MCF 10A (cell line): ENCODE results near the gene SYT6. TPM values are rescaled to one million over a fixed set of nuclear protein-coding genes. Genes with fewer than 3 reads are reported as not detected.
A peak's percentile ranks its signal among the peaks of the same experiment; 100 is the strongest.

Experiments used
- BruUV-seq: library from RNA; stranded (reverse); fragments of 400-500 nt; replicated peaks from 2 replicates; lab custom pipeline; 2021; lab: Mats Ljungman, UMichigan
- CTCF ChIA-PET: fragments of 300-600 bp; sonication (Branson Sonifier 250); formaldehyde crosslinking; extraction: SDS; loops from one replicate; lab custom pipeline; 2021; ENCODE audit warnings: antibody characterized with exemption, inconsistent platforms; lab: Yijun Ruan, JAX
- POLR2A ChIA-PET: fragments of 300-600, 350-650 bp; sonication (Branson Sonifier 250); formaldehyde crosslinking; extraction: SDS; loops from one replicate; lab custom pipeline; 2020; ENCODE audit warnings: antibody characterized with exemption, inconsistent platforms; lab: Yijun Ruan, JAX
- DNase-seq: peaks from one replicate; pipeline ENCODE4 v3.0.0-alpha.2; 2018; ENCODE audit not compliant: unreplicated experiment
- H3K27ac Mint-ChIP-seq: one replicate; pipeline ENCODE4 v1.8.0; 2022; ENCODE audit warnings: mild to moderate bottlenecking, low read depth, mixed read lengths; ENCODE audit not compliant: unreplicated experiment
- H3K27me3 Mint-ChIP-seq: one replicate; pipeline ENCODE4 v1.8.0; 2022; ENCODE audit warnings: mixed read lengths; ENCODE audit not compliant: insufficient read depth, unreplicated experiment
- H3K36me3 Mint-ChIP-seq: one replicate; pipeline ENCODE4 v1.8.0; 2022; ENCODE audit warnings: mild to moderate bottlenecking, moderate library complexity, mixed read lengths; ENCODE audit not compliant: insufficient read depth, unreplicated experiment
- H3K4me1 Mint-ChIP-seq: one replicate; pipeline ENCODE4 v1.8.0; 2022; ENCODE audit warnings: mixed read lengths; ENCODE audit not compliant: insufficient read depth, unreplicated experiment
- H3K4me3 Mint-ChIP-seq: one replicate; pipeline ENCODE4 v1.8.0; 2022; ENCODE audit warnings: mild to moderate bottlenecking, moderate library complexity, mixed read lengths; ENCODE audit not compliant: unreplicated experiment
- H3K9me3 Mint-ChIP-seq: one replicate; pipeline ENCODE4 v1.8.0; 2022; ENCODE audit warnings: mixed read lengths; ENCODE audit not compliant: unreplicated experiment
- intact Hi-C: fragments of 100-400 bp; cut with micrococcal nuclease; formaldehyde crosslinking; loops from 2 replicates; pipeline ENCODE4 v1.14.1; 2022
- total RNA-seq: library from RNA; stranded (reverse); gene quantifications from 2 replicates; pipeline ENCODE4 v1.2.3, GENCODE V29; 2022
- TF ChIP-seq, protein P1 (sequence below): fragments of 200-600 bp; IDR thresholded peaks from one replicate; pipeline ENCODE4 v1.8.0; 2022; ENCODE audit warnings: antibody characterized with exemption, mild to moderate bottlenecking; ENCODE audit not compliant: unreplicated experiment

The SYT6 gene
- total RNA-seq, 1 experiment from 2014 or later = not detected

DNA sequence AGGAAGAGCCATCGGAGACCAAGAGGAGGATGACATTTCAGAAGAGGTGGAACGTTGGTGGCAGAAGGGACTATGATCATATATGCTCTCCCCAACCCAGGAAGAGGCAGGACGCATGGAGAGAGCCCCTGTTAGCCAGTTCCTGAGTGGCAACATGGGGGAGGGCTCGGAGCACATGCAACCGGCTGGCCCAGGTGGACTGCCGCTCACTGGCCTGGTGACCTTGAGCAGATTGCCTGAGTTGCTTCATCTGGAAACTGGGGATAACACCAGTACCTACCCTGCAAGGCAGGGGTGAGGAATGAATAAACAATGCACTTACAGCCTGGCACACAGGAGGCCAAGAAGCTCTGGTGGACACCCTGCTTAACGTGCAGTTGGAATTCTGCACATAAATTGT lies 29.0 kb downstream of the SYT6 start:
- H3K9me3 Mint-ChIP-seq = no peaks in the 10 kb centered on the region
- no peak overlapping the region for H3K4me3 Mint-ChIP-seq
- no peak overlapping the region for H3K27ac Mint-ChIP-seq
- no TSS peak for BruUV-seq
- intact Hi-C loops = no loop called here
- no peaks in the 10 kb centered on the region for H3K36me3 Mint-ChIP-seq
- TF ChIP-seq, protein P1, sequence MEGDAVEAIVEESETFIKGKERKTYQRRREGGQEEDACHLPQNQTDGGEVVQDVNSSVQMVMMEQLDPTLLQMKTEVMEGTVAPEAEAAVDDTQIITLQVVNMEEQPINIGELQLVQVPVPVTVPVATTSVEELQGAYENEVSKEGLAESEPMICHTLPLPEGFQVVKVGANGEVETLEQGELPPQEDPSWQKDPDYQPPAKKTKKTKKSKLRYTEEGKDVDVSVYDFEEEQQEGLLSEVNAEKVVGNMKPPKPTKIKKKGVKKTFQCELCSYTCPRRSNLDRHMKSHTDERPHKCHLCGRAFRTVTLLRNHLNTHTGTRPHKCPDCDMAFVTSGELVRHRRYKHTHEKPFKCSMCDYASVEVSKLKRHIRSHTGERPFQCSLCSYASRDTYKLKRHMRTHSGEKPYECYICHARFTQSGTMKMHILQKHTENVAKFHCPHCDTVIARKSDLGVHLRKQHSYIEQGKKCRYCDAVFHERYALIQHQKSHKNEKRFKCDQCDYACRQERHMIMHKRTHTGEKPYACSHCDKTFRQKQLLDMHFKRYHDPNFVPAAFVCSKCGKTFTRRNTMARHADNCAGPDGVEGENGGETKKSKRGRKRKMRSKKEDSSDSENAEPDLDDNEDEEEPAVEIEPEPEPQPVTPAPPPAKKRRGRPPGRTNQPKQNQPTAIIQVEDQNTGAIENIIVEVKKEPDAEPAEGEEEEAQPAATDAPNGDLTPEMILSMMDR = no peak
- H3K27me3 Mint-ChIP-seq = peaks cover 10% of the 10 kb centered on the region
- no peak for DNase-seq
- ChIA-PET POLR2A (interaction anchor here (1.3 to 1.6 kb wide), 2 partner anchors 10 to 67 kb away, joined by 3 read pairs; no protein-coding TSS in a partner anchor), CTCF (no interaction called here)
- peaks cover 14% of the 10 kb centered on the region for H3K4me1 Mint-ChIP-seq

DNA sequence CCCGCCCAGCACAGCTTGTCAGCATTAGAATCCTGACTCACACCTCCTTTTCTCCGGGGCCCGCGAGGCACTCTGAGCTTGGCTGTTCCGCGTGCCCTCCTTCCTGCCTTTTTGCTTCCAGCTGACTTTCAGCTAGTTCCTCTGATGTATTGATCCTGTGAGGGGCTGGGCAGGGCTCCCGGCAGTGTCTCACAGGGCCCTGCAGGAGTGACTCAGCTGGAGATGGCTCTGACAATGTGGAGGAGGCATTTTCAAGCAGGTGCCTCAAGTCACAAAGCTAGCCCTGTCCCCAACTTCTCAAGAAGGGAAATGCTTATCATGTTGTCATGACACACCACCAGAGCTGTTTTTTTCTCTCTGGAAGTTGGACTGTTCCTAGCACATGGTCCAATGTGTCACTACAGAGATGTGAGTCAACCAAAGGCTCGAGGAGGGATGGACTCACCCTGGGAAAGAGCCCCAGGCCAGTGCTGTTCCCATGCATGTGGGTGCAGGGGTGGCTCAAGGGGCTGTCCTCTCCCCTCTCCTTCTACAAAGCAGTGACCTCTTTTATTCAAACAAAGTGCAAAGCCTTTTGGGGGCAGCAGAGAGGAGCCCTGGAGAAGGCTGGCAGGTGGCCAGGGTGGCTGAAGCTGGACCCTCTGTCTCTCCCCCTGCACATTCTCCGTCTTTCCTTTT lies 30.6 kb downstream of the SYT6 start:
- ChIA-PET POLR2A (interaction anchor here (0.9 to 1.6 kb wide), 6 partner anchors 9 to 92 kb away, joined by 3 to 4 read pairs (median 3); no protein-coding TSS in a partner anchor), CTCF (interaction anchor here (0.6 to 1.3 kb wide), 4 partner anchors 47 to 272 kb away, joined by 3 read pairs; no protein-coding TSS in a partner anchor)
- no peaks in the 10 kb centered on the region for H3K36me3 Mint-ChIP-seq
- peaks cover 14% of the 10 kb centered on the region for H3K4me1 Mint-ChIP-seq
- H3K27ac Mint-ChIP-seq = peak overlapping the region; percentile 92
- peak; percentile 93 for DNase-seq
- no peaks in the 10 kb centered on the region for H3K27me3 Mint-ChIP-seq
- intact Hi-C loops = no loop called here
- peak overlapping the region; percentile 30 for H3K4me3 Mint-ChIP-seq
- TF ChIP-seq, protein P1 = no peak
- no TSS peak for BruUV-seq
- H3K9me3 Mint-ChIP-seq = no peaks in the 10 kb centered on the region

DNA sequence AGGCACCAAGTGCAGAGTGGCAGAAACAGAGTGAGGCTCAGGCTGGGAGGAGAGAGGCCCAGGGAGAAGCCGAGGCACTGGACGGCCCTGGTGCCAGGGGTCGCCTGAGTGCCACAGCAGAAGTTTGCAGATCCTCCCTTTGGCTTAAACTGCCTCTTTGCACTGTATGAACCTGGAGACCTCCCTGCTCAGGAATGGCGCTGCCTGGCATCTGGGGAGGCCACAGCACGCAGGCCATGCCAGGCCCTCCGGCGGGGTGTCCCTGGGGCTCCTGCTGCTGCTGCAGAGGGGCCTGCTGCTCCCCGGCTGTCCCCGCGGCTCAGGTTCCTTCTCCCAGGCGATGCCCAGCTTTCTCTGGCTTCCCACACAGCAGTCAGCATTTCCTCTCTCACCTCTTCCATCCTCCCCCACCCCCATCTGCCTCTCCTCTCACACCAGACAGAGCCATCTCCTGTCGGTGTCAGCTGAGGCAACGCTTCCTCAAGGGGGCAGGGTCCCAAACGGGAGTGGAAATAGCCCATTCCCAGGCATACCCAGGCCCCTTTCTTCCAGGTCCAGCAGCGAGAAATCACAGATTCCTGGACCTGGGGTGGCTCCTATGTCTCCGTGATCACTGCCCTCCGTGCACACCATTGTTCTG lies 35.2 kb downstream of the SYT6 start:
- H3K9me3 Mint-ChIP-seq = no peaks in the 10 kb centered on the region
- ChIA-PET POLR2A (no interaction called here), CTCF (no interaction called here)
- H3K27me3 Mint-ChIP-seq = no peaks in the 10 kb centered on the region
- BruUV-seq = no TSS peak
- no peak for DNase-seq
- TF ChIP-seq, protein P1 = no peak
- H3K27ac Mint-ChIP-seq = no peak overlapping the region
- intact Hi-C loops = no loop called here
- H3K4me3 Mint-ChIP-seq = no peak overlapping the region
- peaks cover 22% of the 10 kb centered on the region for H3K4me1 Mint-ChIP-seq
- H3K36me3 Mint-ChIP-seq = no peaks in the 10 kb centered on the region

DNA sequence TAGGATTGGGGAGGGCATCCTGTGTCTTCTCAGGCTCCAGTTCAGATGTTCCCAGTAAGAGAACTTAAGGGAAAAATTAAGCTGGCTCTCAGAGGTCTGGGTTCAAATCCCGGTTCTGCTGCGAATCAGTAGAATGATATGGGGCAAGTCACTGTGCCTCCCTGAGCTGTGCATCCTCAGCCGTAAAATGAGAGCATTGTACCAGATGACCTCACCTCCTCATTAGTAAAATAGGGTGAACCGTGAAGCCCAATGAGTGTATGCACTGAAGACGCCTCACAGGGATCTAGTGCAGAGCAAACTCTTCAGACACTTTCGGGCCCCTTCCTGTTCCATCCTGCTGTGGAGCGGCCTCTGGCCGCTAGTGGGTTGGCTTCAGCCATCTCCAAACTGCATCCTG lies 36.0 kb downstream of the SYT6 start:
- no TSS peak for BruUV-seq
- H3K27ac Mint-ChIP-seq = no peak overlapping the region
- intact Hi-C loops = no loop called here
- H3K27me3 Mint-ChIP-seq = no peaks in the 10 kb centered on the region
- TF ChIP-seq, protein P1 = no peak
- CTCF ChIA-PET = interaction anchor here (0.7 kb wide), 1 partner anchor 188 kb away, joined by 3 read pairs; no protein-coding TSS in a partner anchor
- POLR2A ChIA-PET = no interaction called here
- no peaks in the 10 kb centered on the region for H3K36me3 Mint-ChIP-seq
- H3K4me1 Mint-ChIP-seq = peaks cover 15% of the 10 kb centered on the region
- H3K9me3 Mint-ChIP-seq = no peaks in the 10 kb centered on the region
- no peak for DNase-seq
- no peak overlapping the region for H3K4me3 Mint-ChIP-seq
